Muscle of leg (tissue), 11 donors: ENCODE results near the gene AFAP1L2. TPM values are rescaled to one million over a fixed set of nuclear protein-coding genes. Genes with fewer than 3 reads are reported as not detected.
A peak's percentile ranks its signal among the peaks of the same experiment; 100 is the strongest.

ENCODE experiments used
- DNase-seq: peaks from one replicate; pipeline ENCODE4 v3.0.0; 2013
- H3K27ac ChIP-seq: one replicate; pipeline ENCODE4 v1.5.1; 2013; ENCODE audit warnings: mild to moderate bottlenecking, low read length, control low read depth
- H3K27me3 ChIP-seq: one replicate; pipeline ENCODE4 v1.6.1; 2013; ENCODE audit warnings: low read length; ENCODE audit not compliant: control insufficient read depth, insufficient read depth
- H3K36me3 ChIP-seq: one replicate; pipeline ENCODE4 v1.6.1; 2013; ENCODE audit warnings: low read length; ENCODE audit not compliant: control insufficient read depth, insufficient read depth
- H3K4me1 ChIP-seq: one replicate; pipeline ENCODE4 v1.6.1; 2013; ENCODE audit warnings: low read length; ENCODE audit not compliant: control insufficient read depth, insufficient read depth
- H3K4me3 ChIP-seq: one replicate; pipeline ENCODE4 v1.5.1; 2013; ENCODE audit warnings: low read length, control low read depth
- H3K9me3 ChIP-seq: replicated peaks from 2 replicates; pipeline ENCODE4 v1.6.1; 2013; ENCODE audit warnings: low read depth, low read length; ENCODE audit not compliant: control insufficient read depth
- WGBS: methylation state at CpG from one replicate; pipeline ENCODE4 v1.1.5; 2013; ENCODE audit warnings: missing lambda C conversion rate; ENCODE audit not compliant: insufficient coverage; 5-methylcytosine and 5-hydroxymethylcytosine counted together
- polyA plus RNA-seq, 8 donors: library from polyadenylated mRNA; unstranded; fragments of 120-200 nt; gene quantifications; one replicate each; pipeline versions ENCODE4 v1.2.1 to v1.2.3, GENCODE V29; 2013; ENCODE audit warnings: inconsistent platforms in 1 of 8, low replicate concordance in 1 of 8; ENCODE audit not compliant: insufficient read length in 8 of 8, insufficient read depth in 1 of 8
- total RNA-seq: library from RNA; stranded (reverse); fragments of 120-200 nt; gene quantifications from one replicate; pipeline ENCODE4 v1.2.4, GENCODE V29; 2013

Gene AFAP1L2
- total and polyA plus RNA-seq, 9 donors: 20.7 to 53.6 (median 38.8) TPM

DNA sequence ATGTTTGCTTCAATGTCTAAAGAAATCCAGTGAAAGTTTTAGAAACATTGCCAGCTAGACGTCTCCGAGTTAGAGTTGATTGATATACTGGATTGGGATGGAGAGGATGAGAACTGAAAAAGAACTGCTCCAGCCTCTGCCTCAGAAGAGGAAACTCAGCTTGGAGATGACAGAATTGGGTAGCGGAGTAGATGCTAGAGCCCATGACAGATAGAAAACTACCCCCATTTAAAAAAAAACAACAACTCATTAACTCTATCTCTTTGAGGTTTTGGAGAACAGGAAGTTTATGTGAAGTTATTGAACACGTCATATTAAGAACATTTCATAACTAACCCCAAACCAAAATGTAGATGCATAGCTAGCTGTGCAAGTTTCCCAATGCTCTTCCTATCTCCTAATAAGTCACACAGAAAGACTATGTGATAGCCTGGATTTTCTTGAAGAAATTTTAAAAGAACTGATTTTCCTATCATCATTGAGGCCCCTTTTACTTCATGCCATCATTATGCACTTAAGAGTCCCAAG is 28.3 kb upstream of the AFAP1L2 start:
- DNase-seq: no peak
- peaks cover 24% of the 10 kb centered on the region for H3K36me3 ChIP-seq
- WGBS: 75% methylated on average over 2 of the region's 4 CpGs
- H3K4me3 ChIP-seq: no peak overlapping the region
- H3K9me3 ChIP-seq: no peaks in the 10 kb centered on the region
- no peaks in the 10 kb centered on the region for H3K4me1 ChIP-seq
- H3K27me3 ChIP-seq: no peaks in the 10 kb centered on the region
- H3K27ac ChIP-seq: no peak overlapping the region

GRCh38 chr10:114431414-114432135 is 27.3 kb upstream of the AFAP1L2 start:
- WGBS: 90% methylated on average over 2 of the region's 4 CpGs
- no peak overlapping the region for H3K4me3 ChIP-seq
- no peaks in the 10 kb centered on the region for H3K27me3 ChIP-seq
- H3K27ac ChIP-seq: no peak overlapping the region
- H3K36me3 ChIP-seq: peaks cover 21% of the 10 kb centered on the region
- H3K9me3 ChIP-seq: no peaks in the 10 kb centered on the region
- DNase-seq: no peak
- no peaks in the 10 kb centered on the region for H3K4me1 ChIP-seq

DNA sequence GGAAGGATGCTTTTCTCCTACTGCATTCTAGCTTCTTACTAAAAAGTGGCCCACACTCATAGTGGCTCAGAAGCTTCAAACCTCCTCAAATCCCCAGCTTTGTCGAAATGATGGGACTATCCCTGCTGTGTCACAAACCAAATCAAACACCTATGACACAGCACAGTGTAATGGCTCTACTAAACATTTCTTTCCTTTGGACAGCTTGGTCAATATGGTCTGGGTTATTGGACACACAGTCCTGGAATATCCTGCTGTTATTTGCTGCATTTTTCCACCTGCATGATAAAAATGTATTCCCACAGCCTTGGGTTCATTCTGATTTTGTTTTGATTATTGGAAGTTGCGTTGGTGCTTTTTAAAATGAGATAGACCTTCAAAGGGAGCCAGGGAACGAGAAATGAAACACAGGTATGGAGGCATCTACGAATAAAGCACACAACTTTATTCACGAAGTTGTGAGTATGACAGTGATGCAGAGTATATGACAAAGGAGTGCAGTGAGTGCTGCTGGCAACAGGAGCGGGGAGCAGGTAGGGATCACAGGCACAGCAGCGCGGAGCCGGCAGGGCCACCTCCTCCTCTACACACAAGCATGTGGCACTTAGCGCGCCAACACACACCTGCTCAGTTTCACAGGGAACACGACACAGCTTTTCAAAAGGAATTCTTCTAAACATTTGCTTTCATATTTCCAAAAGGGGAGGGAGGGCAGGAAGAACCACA is 26.5 kb upstream of the AFAP1L2 start:
- WGBS: 92% methylated on average over 4 of the region's 12 CpGs
- Histone ChIP-seq H3K4me3 (no peak overlapping the region), H3K4me1 (no peaks in the 10 kb centered on the region), H3K27me3 (no peaks in the 10 kb centered on the region), H3K9me3 (no peaks in the 10 kb centered on the region), H3K36me3 (peaks cover 15% of the 10 kb centered on the region), H3K27ac (no peak overlapping the region)
- DNase-seq: no peak

- H3K27ac ChIP-seq: no peak overlapping the region
- no peaks in the 10 kb centered on the region for H3K4me1 ChIP-seq
- no peak overlapping the region for H3K4me3 ChIP-seq
- DNase-seq: no peak
- H3K36me3 ChIP-seq: peaks cover 8% of the 10 kb centered on the region
- 78% methylated on average over 8 of the region's 9 CpGs for WGBS
- no peaks in the 10 kb centered on the region for H3K27me3 ChIP-seq
- no peaks in the 10 kb centered on the region for H3K9me3 ChIP-seq
These were observed 25.5 kb upstream of the AFAP1L2 start for GRCh38 chr10:114429581-114430335.

DNA sequence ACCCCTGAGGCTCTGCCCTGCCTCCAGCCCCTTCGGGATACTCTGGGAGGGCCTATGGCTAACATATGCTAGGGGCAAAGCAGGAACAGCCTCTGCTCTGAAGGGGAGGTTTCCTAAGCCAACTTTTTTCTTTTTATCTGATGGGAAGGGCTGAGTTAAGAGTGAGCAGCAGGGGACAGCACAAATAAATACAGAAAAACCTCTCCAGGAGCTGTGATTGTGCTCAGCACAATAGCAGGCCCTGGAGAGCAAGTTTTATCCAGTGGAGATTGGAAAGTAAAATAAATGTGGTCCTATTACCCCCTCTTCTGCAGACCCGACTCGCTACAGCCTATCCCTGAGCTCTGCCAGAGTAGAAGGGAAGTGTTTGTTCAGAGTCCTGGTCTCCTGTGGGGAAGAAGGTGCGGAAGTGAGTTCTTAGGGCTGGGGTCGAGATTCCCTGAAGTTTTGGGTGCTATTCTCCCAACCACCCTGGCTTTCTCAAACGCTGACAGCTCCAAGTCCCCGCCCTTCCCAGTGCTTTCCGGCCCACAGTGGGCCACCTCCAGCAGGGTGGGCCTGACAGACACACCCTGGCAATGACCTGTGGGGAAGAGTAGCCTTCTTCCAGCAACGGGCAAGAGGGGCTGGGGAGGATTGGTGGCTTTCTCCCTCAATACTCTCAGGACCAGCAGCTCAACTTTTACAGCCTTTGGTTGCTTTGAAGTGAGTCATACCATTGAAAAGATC is 23.0 kb upstream of the AFAP1L2 start:
- Histone ChIP-seq H3K27me3 (no peaks in the 10 kb centered on the region), H3K27ac (no peak overlapping the region), H3K9me3 (no peaks in the 10 kb centered on the region), H3K4me3 (no peak overlapping the region), H3K4me1 (no peaks in the 10 kb centered on the region), H3K36me3 (peaks cover 4% of the 10 kb centered on the region)
- DNase-seq: peak; percentile 45
- 60% methylated on average over 1 of the region's 9 CpGs for WGBS

DNA sequence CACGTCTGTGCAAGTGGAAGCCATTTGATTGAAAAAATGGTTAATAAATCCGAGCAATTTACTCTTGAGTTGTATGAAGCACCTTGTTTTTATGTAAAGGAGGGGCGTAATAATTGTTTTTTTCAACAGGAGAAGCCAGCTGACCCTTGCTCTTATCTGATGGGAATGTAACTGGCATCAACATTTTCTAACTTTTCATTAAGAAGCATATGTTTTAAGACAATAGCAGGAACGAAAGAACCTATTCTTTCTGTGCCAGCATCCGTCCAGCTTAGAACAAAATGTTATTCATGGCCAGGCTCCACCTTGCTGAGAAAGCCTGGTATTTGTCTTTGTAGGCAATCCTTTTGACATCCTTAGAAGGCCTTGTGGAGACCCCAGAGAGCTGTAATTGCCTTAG is 22.2 kb upstream of the AFAP1L2 start:
- Histone ChIP-seq H3K4me1 (no peaks in the 10 kb centered on the region), H3K36me3 (peaks cover 4% of the 10 kb centered on the region), H3K27me3 (no peaks in the 10 kb centered on the region), H3K4me3 (no peak overlapping the region), H3K27ac (no peak overlapping the region), H3K9me3 (no peaks in the 10 kb centered on the region)
- no peak for DNase-seq
- WGBS: 75% methylated on average over 4 of the region's 5 CpGs

DNA sequence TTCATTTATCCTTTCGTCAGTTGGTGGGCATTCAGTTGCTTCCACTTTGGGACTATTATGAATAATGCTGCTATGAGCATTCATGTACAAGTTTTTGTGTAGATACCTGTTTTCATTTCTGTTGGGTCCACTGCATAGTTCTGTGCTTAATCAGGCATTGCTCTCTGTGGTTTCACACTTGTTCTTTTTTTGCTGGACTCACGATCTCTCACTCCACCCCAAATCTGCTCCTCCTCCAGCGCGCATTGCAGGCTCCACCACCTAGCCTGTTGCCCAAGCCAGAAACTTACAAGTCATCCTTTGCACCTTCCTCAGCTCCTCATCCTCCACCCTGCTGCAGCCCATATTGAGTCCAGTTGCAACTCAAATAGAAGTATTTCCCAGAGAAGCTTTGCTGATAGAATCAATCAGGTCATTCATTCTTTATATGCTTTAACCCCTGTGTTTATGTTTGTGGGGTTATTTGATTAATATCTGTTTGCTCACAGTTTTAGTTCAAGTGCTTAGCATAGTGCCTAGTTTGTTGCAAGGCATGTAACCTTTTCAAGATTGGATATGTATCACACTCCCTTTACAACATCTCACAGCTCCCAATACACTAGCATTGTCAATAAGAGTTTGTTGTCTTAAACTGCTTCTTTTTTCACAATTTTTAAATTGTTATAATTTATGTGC is 16.6 kb upstream of the AFAP1L2 start:
- peaks cover under 1% of the 10 kb centered on the region for H3K27me3 ChIP-seq
- no peak overlapping the region for H3K4me3 ChIP-seq
- DNase-seq: no peak
- no peaks in the 10 kb centered on the region for H3K36me3 ChIP-seq
- H3K9me3 ChIP-seq: no peaks in the 10 kb centered on the region
- WGBS: 86% methylated on average over 3 of the region's 4 CpGs
- H3K4me1 ChIP-seq: no peaks in the 10 kb centered on the region
- H3K27ac ChIP-seq: no peak overlapping the region

- Histone ChIP-seq H3K4me1 (no peaks in the 10 kb centered on the region), H3K27me3 (peaks cover 3% of the 10 kb centered on the region), H3K27ac (no peak overlapping the region), H3K4me3 (no peak overlapping the region), H3K36me3 (no peaks in the 10 kb centered on the region), H3K9me3 (no peaks in the 10 kb centered on the region)
- WGBS: no CpG with 5 or more reads among the region's 1 CpG
- DNase-seq: no peak
These were observed 13.8 kb upstream of the AFAP1L2 start for GRCh38 chr10:114418109-114418508.

DNA sequence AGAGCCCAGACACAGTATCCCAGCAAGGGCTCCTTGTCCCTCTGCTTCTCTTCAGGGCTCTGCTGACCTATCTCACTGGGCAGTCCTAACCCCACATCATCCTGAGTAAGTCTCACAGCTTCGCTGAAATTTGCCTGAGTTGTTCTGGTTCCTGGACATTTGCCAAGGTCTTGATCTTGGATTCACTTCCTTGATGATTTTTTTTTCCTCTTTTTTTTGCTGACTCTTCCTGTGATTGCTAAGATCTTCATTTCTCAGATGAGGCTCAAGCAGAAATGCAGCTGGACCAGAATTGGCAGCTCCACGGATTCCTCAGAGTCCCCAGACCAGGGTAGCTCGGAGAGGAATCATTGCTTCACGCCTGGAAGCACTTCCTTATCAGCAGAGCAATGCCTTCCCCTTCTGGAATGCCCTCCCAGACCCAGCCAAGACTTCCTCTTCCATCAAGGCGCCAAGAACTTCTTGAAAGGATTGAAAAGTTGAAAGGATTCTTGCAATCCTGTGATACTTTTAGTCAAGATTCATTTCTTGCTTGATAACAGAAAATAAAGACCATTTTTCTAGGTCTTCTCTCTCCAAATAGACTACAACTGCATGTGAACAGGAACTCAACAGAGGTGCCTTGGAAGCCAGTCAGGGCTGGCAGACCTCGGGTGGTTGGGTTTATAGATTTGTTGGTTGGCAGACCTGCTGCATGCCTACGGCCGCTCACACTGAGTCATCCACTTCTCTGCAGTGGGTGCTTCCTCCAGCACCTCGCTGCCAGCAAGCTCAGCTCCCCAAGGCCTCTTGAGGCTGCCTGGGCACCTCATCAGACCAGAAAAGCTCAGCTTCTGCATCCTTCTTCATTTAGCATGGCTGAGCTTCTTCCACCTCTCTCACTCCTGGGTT is 8.8 kb upstream of the AFAP1L2 start:
- DNase-seq: peak; percentile 65
- WGBS: 53% methylated on average over 5 of the region's 9 CpGs
- no peak overlapping the region for H3K27ac ChIP-seq

More for the DNA sequence above, 8.8 kb upstream of the AFAP1L2 start:
- peaks cover 3% of the 10 kb centered on the region for H3K27me3 ChIP-seq
- peaks cover 3% of the 10 kb centered on the region for H3K4me1 ChIP-seq
- no peak overlapping the region for H3K4me3 ChIP-seq
- no peaks in the 10 kb centered on the region for H3K36me3 ChIP-seq
- no peaks in the 10 kb centered on the region for H3K9me3 ChIP-seq
